B cell (primary cell): Measurements from ENCODE around the gene CXCR6. TPM values are rescaled to one million over a fixed set of nuclear protein-coding genes. Genes with fewer than 3 reads are reported as not detected.
A peak's percentile ranks its signal among the peaks of the same experiment; 100 is the strongest.

ENCODE experiments used
- ATAC-seq: fragments of 200-7000 bp; cut with Tn5 transposase; one replicate; pipeline ENCODE4 v1.10.0; 2021; ENCODE audit warnings: low read depth, mild to moderate bottlenecking, moderate number of reproducible peaks, moderate library complexity
- CTCF ChIA-PET: fragments of 350-600 bp; sonication (Branson Sonifier 250); formaldehyde crosslinking; loops from one replicate; lab custom pipeline; 2021; ENCODE audit warnings: antibody characterized with exemption, inconsistent platforms; lab: Charles Lee
- POLR2A ChIA-PET: fragments of 350-600 bp; sonication (Branson Sonifier 250); formaldehyde crosslinking; loops from one replicate; lab custom pipeline; 2021; ENCODE audit warnings: antibody characterized with exemption; lab: Charles Lee
- DNase-seq: peaks from one replicate; pipeline ENCODE4 v3.0.0; 2013
- H2AFZ ChIP-seq: 2 replicates; pipeline ENCODE4 v1.6.1; 2012; ENCODE audit warnings: mild to moderate bottlenecking, low read depth, low read length; ENCODE audit not compliant: insufficient read depth, poor library complexity, severe bottlenecking
- H3K27ac ChIP-seq, 2 donors: 1 replicate in 1 of 2; 2 replicates in 1 of 2; pipeline ENCODE4 v1.5.1; 2012 to 2013; ENCODE audit warnings: low read length in 2 of 2, mild to moderate bottlenecking in 2 of 2, moderate library complexity in 1 of 2
- H3K27me3 ChIP-seq, 4 experiments: fragments of 200-600 bp in 1 of 4; sonication (generic) in 1 of 4; replicated peaks in 1 of 4; 1 replicate in 2 of 4; 2 replicates in 2 of 4; pipeline versions ENCODE4 v1.6.1 to v1.7.0; 2013 to 2016; ENCODE audit warnings: low read length in 3 of 4, mild to moderate bottlenecking in 2 of 4, mixed read lengths in 1 of 4, moderate library complexity in 1 of 4; ENCODE audit not compliant: insufficient read depth in 4 of 4, control insufficient read depth in 3 of 4; ENCODE audit errors: control extremely low read depth in 1 of 4
- H3K36me3 ChIP-seq, 2 experiments: replicated peaks in 1 of 2; 1 replicate in 1 of 2; 2 replicates in 1 of 2; pipeline versions ENCODE4 v1.6.1 to v1.7.1; 2013; ENCODE audit warnings: low read length in 1 of 2; ENCODE audit not compliant: insufficient read depth in 2 of 2, control insufficient read depth in 1 of 2; ENCODE audit errors: control extremely low read depth in 1 of 2, extremely low read depth in 1 of 2
- H3K4me1 ChIP-seq, 2 donors: fragments of 200-600 bp in 1 of 2; sonication (generic) in 1 of 2; 1 replicate in 1 of 2; 2 replicates in 1 of 2; pipeline versions ENCODE4 v1.5.1 to v1.6.1; 2013 to 2017; ENCODE audit warnings: low read length in 2 of 2; ENCODE audit not compliant: control insufficient read depth in 2 of 2, insufficient read depth in 2 of 2
- H3K4me2 ChIP-seq: replicated peaks from 2 replicates; pipeline ENCODE3; 2012; ENCODE audit warnings: mild to moderate bottlenecking, low read depth, low read length; ENCODE audit not compliant: poor library complexity, severe bottlenecking
- H3K4me3 ChIP-seq, 5 experiments: fragments of 200-600 bp in 1 of 5; sonication (generic) in 1 of 5; 1 replicate in 3 of 5; 2 replicates in 2 of 5; pipeline versions ENCODE4 v1.5.1 to v1.7.0; 2011 to 2016; ENCODE audit warnings: low read length in 4 of 5, mild to moderate bottlenecking in 4 of 5, low read depth in 2 of 5, control low read depth in 1 of 5, moderate library complexity in 1 of 5; ENCODE audit not compliant: insufficient read depth in 1 of 5; ENCODE audit errors: control extremely low read depth in 1 of 5, extremely low read depth in 1 of 5
- H3K79me2 ChIP-seq: fragments of 200-600 bp; sonication (generic); one replicate; pipeline ENCODE4 v1.6.0; 2016; ENCODE audit warnings: low read length; ENCODE audit not compliant: control insufficient read depth, insufficient read depth
- H3K9ac ChIP-seq: fragments of 200-600 bp; sonication (generic); 2 replicates; pipeline ENCODE4 v1.6.1; 2017; ENCODE audit warnings: mild to moderate bottlenecking, low read length, moderate library complexity
- H3K9me3 ChIP-seq, 3 donors: one replicate each; pipeline versions ENCODE4 v1.6.1 to v1.7.1; 2013; ENCODE audit warnings: low read length in 2 of 3; ENCODE audit not compliant: control insufficient read depth in 2 of 3, insufficient read depth in 1 of 3; ENCODE audit errors: control extremely low read depth in 1 of 3
- H4K20me1 ChIP-seq: 2 replicates; pipeline ENCODE4 v1.6.0; 2012; ENCODE audit warnings: mild to moderate bottlenecking, low read length; ENCODE audit not compliant: insufficient read depth, control insufficient read depth, poor library complexity, severe bottlenecking
- H3K27ac Mint-ChIP-seq: one replicate; pipeline ENCODE4 v1.8.0; 2021; ENCODE audit warnings: mixed read lengths
- H3K27me3 Mint-ChIP-seq: one replicate; pipeline ENCODE4 v1.8.0; 2021; ENCODE audit warnings: mixed read lengths
- H3K4me1 Mint-ChIP-seq: one replicate; pipeline ENCODE4 v1.8.0; 2021; ENCODE audit warnings: mixed read lengths
- H3K4me3 Mint-ChIP-seq: one replicate; pipeline ENCODE4 v1.8.0; 2021; ENCODE audit warnings: mixed read lengths
- H3K9me3 Mint-ChIP-seq: one replicate; pipeline ENCODE4 v1.8.0; 2022; ENCODE audit warnings: mixed read lengths; ENCODE audit not compliant: insufficient read depth
- EZH2 ChIP-seq: IDR thresholded peaks from 2 replicates; pipeline ENCODE4 v1.6.1; 2012; ENCODE audit warnings: borderline replicate concordance, low read depth, mild to moderate bottlenecking, moderate library complexity, low read length; ENCODE audit not compliant: insufficient read depth, poor library complexity, severe bottlenecking
- WGBS: methylation state at CpG from one replicate; pipeline ENCODE4 v1.1.5; 2013; ENCODE audit warnings: missing lambda C conversion rate; ENCODE audit not compliant: insufficient coverage; 5-methylcytosine and 5-hydroxymethylcytosine counted together
- intact Hi-C: fragments of 100-400 bp; cut with micrococcal nuclease; formaldehyde crosslinking; loops from one replicate; pipeline ENCODE4 v1.10.0; 2022
- polyA plus RNA-seq: library from polyadenylated mRNA; depleted of rRNA; stranded (reverse); fragments of >200 nt; gene quantifications from 2 replicates; pipeline ENCODE4 v1.2.3, GENCODE V29; 2012
- total RNA-seq, 2 donors: library from RNA; stranded (reverse); fragments of 120-200 nt in 1 of 2; gene quantifications; 1 replicate in 1 of 2; 2 replicates in 1 of 2; pipeline versions ENCODE4 v1.2.3 to v1.2.4, GENCODE V29; 2013 to 2022
- TF ChIP-seq, protein P1 (sequence below): fragments of 200-600 bp; IDR thresholded peaks from one replicate; pipeline ENCODE4 v1.8.0; 2022; ENCODE audit warnings: antibody characterized with exemption, mild to moderate bottlenecking

CXCR6 gene
- total and polyA plus RNA-seq, 2 donors (not counting 1 experiment from before 2014, with no cell fraction given), result not detected

DNA sequence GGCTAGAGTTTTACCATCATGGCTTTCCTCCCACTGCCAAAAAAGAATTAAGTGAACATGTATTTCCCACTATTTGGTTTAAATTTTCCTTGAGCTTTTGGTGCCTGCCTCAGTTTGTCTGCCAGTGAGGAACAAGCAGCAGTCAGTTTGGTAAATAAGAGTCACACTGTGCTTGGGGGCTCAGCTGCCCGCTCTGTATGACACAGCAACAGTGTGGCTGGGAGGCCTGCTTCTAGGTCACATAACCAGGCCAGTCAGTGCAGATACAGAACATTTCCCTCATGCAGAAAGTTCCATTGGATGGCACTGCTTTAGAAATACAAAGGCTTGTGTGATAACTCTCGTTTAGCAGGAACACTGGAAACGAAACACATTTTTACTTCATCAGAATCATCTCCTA lies 26.7 kb downstream of the CXCR6 start:
- Histone ChIP-seq H3K4me3 (no peak overlapping the region), H3K27me3 (no peaks in the 10 kb centered on the region), H3K79me2 (no peaks in the 10 kb centered on the region), H3K4me2 (no peak overlapping the region), H3K9me3 (no peaks in the 10 kb centered on the region), H2AFZ (no peak overlapping the region), H3K9ac (no peak overlapping the region), H3K36me3 (peaks cover 1 to 61% of the 10 kb centered on the region in 2 experiments), H4K20me1 (no peaks in the 10 kb centered on the region), H3K27ac (no peak overlapping the region), H3K4me1 (peaks cover 7 to 11% of the 10 kb centered on the region in 2 donors)
- Mint-ChIP-seq H3K4me1 (peaks cover 15% of the 10 kb centered on the region), H3K27me3 (no peaks in the 10 kb centered on the region), H3K27ac (no peak overlapping the region), H3K9me3 (no peaks in the 10 kb centered on the region), H3K4me3 (no peak overlapping the region)
- TF ChIP-seq, protein P1, sequence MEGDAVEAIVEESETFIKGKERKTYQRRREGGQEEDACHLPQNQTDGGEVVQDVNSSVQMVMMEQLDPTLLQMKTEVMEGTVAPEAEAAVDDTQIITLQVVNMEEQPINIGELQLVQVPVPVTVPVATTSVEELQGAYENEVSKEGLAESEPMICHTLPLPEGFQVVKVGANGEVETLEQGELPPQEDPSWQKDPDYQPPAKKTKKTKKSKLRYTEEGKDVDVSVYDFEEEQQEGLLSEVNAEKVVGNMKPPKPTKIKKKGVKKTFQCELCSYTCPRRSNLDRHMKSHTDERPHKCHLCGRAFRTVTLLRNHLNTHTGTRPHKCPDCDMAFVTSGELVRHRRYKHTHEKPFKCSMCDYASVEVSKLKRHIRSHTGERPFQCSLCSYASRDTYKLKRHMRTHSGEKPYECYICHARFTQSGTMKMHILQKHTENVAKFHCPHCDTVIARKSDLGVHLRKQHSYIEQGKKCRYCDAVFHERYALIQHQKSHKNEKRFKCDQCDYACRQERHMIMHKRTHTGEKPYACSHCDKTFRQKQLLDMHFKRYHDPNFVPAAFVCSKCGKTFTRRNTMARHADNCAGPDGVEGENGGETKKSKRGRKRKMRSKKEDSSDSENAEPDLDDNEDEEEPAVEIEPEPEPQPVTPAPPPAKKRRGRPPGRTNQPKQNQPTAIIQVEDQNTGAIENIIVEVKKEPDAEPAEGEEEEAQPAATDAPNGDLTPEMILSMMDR, result no peak
- no peak for TF ChIP-seq EZH2
- ChIA-PET CTCF (interaction anchor here (1.0 to 1.3 kb wide), 2 partner anchors 109 to 113 kb away, joined by 3 read pairs; no protein-coding TSS in a partner anchor), POLR2A (no interaction called here)
- 100% methylated on average over 1 of the region's 3 CpGs for WGBS
- no peak for DNase-seq
- intact Hi-C loops, result no loop called here
- no peak for ATAC-seq

DNA sequence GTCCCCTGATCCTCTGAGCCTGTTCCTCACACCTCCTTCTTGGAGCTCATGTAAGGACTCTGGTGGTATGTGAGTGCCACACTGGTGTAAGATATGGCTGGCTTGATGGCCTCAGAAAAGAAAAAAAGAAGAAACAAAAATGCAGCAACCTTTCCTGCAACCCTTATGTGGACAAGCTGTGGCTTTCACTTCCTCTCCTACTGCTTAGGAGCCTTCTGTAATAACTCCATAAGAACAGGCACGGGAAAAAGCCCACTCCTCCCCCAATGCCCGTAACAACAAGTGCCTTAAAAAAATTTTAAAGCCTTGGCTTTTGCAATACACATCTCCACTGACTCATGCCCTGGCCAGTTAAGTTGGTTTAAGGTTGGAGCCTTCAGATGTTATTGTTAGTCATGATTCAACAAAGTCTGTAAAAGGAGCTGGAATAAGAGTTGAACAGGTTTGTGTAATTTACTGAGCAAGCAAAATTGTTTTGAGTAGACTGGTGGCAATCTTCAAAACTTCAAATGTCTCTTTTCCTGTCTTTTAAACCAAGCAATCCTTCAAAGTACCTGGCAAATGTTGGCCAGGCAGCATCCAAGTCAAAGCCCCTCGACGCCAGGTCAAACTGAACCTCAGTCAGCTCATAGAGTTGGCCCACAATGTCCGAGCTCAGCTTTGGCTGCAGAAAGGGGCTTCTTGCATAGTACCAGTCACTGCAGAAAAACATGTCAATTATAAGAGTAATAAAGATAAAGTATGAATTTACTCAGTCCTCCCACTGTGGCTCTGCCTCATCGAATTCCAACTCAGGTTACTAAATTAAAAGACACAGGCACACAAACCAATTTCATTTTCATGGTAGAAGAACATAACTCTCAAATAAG lies 29.5 kb downstream of the CXCR6 start:
- peak overlapping the region; percentile 50 for H3K27ac Mint-ChIP-seq
- intact Hi-C loops, result no loop called here
- H3K4me3 Mint-ChIP-seq, result no peak overlapping the region
- ChIA-PET CTCF (interaction anchor here (0.9 to 1.7 kb wide), 5 partner anchors 11 to 405 kb away, joined by 3 to 7 read pairs (median 4); no protein-coding TSS in a partner anchor), POLR2A (no interaction called here)
- H3K4me1 Mint-ChIP-seq, result peaks cover 15% of the 10 kb centered on the region
- Histone ChIP-seq H3K4me3 (no peak overlapping the region), H3K27me3 (no peaks in the 10 kb centered on the region), H3K4me1 (peaks cover 7 to 11% of the 10 kb centered on the region in 2 donors), H3K36me3 (peaks cover 4 to 61% of the 10 kb centered on the region in 2 experiments), H3K27ac (peak overlapping the region; percentile 1 to 66), H2AFZ (no peak overlapping the region), H3K4me2 (peak overlapping the region; percentile 5), H3K79me2 (no peaks in the 10 kb centered on the region), H3K9me3 (no peaks in the 10 kb centered on the region), H3K9ac (no peak overlapping the region), H4K20me1 (no peaks in the 10 kb centered on the region)
- H3K9me3 Mint-ChIP-seq, result no peaks in the 10 kb centered on the region
- DNase-seq (peak; percentile 30), ATAC-seq (no peak)
- H3K27me3 Mint-ChIP-seq, result no peaks in the 10 kb centered on the region
- TF ChIP-seq, protein P1, result no peak
- TF ChIP-seq EZH2, result no peak
- 100% methylated on average over 2 of the region's 6 CpGs for WGBS
